ENCODE data around the gene RAP1GAP2.

The RAP1GAP2 gene

GRCh38 chr17:2800367-2800766 is 4.1 kb downstream of the RAP1GAP2 start:
- in situ Hi-C loops (cut with HindIII; ENCODE audit: low sequenced_read_pairs), result no loop called here
- TF ChIP-seq CTCF (IDR thresholded peaks at IDR 0.05; ENCODE audit: low read depth, low read length, missing control alignments), result no peak
- DNase-seq (ENCODE audit: low read depth), result no peak
- H3K4me3 ChIP-seq (ENCODE audit: low read depth, low read length), result no peak overlapping the region

- no peak for DNase-seq (ENCODE audit: low read depth)
- TF ChIP-seq CTCF (IDR thresholded peaks at IDR 0.05; ENCODE audit: low read depth, low read length, missing control alignments), result no peak
- H3K4me3 ChIP-seq (ENCODE audit: low read depth, low read length), result no peak overlapping the region
- in situ Hi-C loops (cut with HindIII; ENCODE audit: low sequenced_read_pairs), result no loop called here
Observed at GRCh38 chr17:2801841-2802240, 5.6 kb downstream of the RAP1GAP2 start.

GRCh38 chr17:2802574-2802973 is 6.3 kb downstream of the RAP1GAP2 start:
- no peak for TF ChIP-seq CTCF (IDR thresholded peaks at IDR 0.05; ENCODE audit: low read depth, low read length, missing control alignments)
- DNase-seq (ENCODE audit: low read depth), result no peak
- no peak overlapping the region for H3K4me3 ChIP-seq (ENCODE audit: low read depth, low read length)
- in situ Hi-C loops (cut with HindIII; ENCODE audit: low sequenced_read_pairs), result no loop called here

GRCh38 chr17:2803386-2803785 is 7.1 kb downstream of the RAP1GAP2 start:
- no peak for DNase-seq (ENCODE audit: low read depth)
- H3K4me3 ChIP-seq (ENCODE audit: low read depth, low read length), result no peak overlapping the region
- TF ChIP-seq CTCF (IDR thresholded peaks at IDR 0.05; ENCODE audit: low read depth, low read length, missing control alignments), result no peak
- in situ Hi-C loops (cut with HindIII; ENCODE audit: low sequenced_read_pairs), result no loop called here

- no peak overlapping the region for H3K4me3 ChIP-seq (ENCODE audit: low read depth, low read length)
- no peak for TF ChIP-seq CTCF (IDR thresholded peaks at IDR 0.05; ENCODE audit: low read depth, low read length, missing control alignments)
- no peak for DNase-seq (ENCODE audit: low read depth)
- in situ Hi-C loops (cut with HindIII; ENCODE audit: low sequenced_read_pairs), result no loop called here
Observed at GRCh38 chr17:2803971-2804370, 7.7 kb downstream of the RAP1GAP2 start.

- in situ Hi-C loops (cut with HindIII; ENCODE audit: low sequenced_read_pairs), result no loop called here
- no peak for TF ChIP-seq CTCF (IDR thresholded peaks at IDR 0.05; ENCODE audit: low read depth, low read length, missing control alignments)
- H3K4me3 ChIP-seq (ENCODE audit: low read depth, low read length), result no peak overlapping the region
- DNase-seq (ENCODE audit: low read depth), result no peak
Observed at GRCh38 chr17:2804912-2805311, 8.7 kb downstream of the RAP1GAP2 start.

- no peak for TF ChIP-seq CTCF (IDR thresholded peaks at IDR 0.05; ENCODE audit: low read depth, low read length, missing control alignments)
- DNase-seq (ENCODE audit: low read depth), result no peak
- in situ Hi-C loops (cut with HindIII; ENCODE audit: low sequenced_read_pairs), result no loop called here
- H3K4me3 ChIP-seq (ENCODE audit: low read depth, low read length), result no peak overlapping the region
Observed at GRCh38 chr17:2805961-2806360, 9.7 kb downstream of the RAP1GAP2 start.
